H9 (cell line): Measurements from ENCODE around the gene EHMT2. TPM values are rescaled to one million over a fixed set of nuclear protein-coding genes. Genes with fewer than 3 reads are reported as not detected.

ENCODE experiments used
- DNase-seq: peaks from one replicate; pipeline ENCODE4 v3.0.0-alpha.2; 2017
- H2AFZ ChIP-seq: one replicate; pipeline ENCODE4 v1.6.1; 2013; ENCODE audit warnings: mild to moderate bottlenecking, low read length, control low read depth, moderate library complexity
- H2AK5ac ChIP-seq: 2 replicates; pipeline ENCODE4 v1.6.1; 2013; ENCODE audit warnings: low read length, control low read depth, mixed read lengths; ENCODE audit not compliant: insufficient read length
- H2BK120ac ChIP-seq: one replicate; pipeline ENCODE4 v1.6.1; 2013; ENCODE audit warnings: low read depth, mild to moderate bottlenecking, low read length, control low read depth, inconsistent platforms; ENCODE audit not compliant: poor library complexity, severe bottlenecking
- H2BK12ac ChIP-seq: 2 replicates; pipeline ENCODE4 v1.6.1; 2013; ENCODE audit warnings: low read length, control low read depth, mixed read lengths, low read depth; ENCODE audit not compliant: insufficient read length
- H2BK15ac ChIP-seq: 2 replicates; pipeline ENCODE4 v1.6.1; 2013; ENCODE audit warnings: low read depth, low read length, control low read depth
- H2BK20ac ChIP-seq: one replicate; pipeline ENCODE4 v1.6.1; 2013; ENCODE audit warnings: low read depth, mild to moderate bottlenecking, low read length, control low read depth, inconsistent platforms; ENCODE audit not compliant: poor library complexity, severe bottlenecking
- H2BK5ac ChIP-seq: 2 replicates; pipeline ENCODE4 v1.6.1; 2013; ENCODE audit warnings: low read length, control low read depth, mixed read lengths; ENCODE audit not compliant: insufficient read length
- H3K14ac ChIP-seq: 2 replicates; pipeline ENCODE4 v1.6.1; 2013; ENCODE audit warnings: low read length, control low read depth; ENCODE audit not compliant: insufficient read depth
- H3K18ac ChIP-seq: 2 replicates; pipeline ENCODE4 v1.6.1; 2013; ENCODE audit warnings: low read depth, mild to moderate bottlenecking, mixed read lengths, low read length, control low read depth; ENCODE audit not compliant: insufficient read length
- H3K23ac ChIP-seq: 2 replicates; pipeline ENCODE4 v1.6.1; 2013; ENCODE audit warnings: low read length, control low read depth, mixed read lengths, low read depth; ENCODE audit not compliant: insufficient read length
- H3K23me2 ChIP-seq: 2 replicates; pipeline ENCODE4 v1.6.1; 2013; ENCODE audit warnings: low read depth, mild to moderate bottlenecking, mixed read lengths, low read length, control low read depth; ENCODE audit not compliant: insufficient read length, poor library complexity, severe bottlenecking
- H3K27ac ChIP-seq: 2 replicates; pipeline ENCODE4 v1.5.1; 2013; ENCODE audit warnings: low read length, control low read depth, mixed read lengths, low read depth; ENCODE audit not compliant: insufficient read length
- H3K27me3 ChIP-seq: 2 replicates; pipeline ENCODE4 v1.6.1; 2013; ENCODE audit warnings: low read length, control low read depth, inconsistent platforms; ENCODE audit not compliant: insufficient read depth
- H3K4ac ChIP-seq: 2 replicates; pipeline ENCODE4 v1.6.1; 2013; ENCODE audit warnings: low read depth, mild to moderate bottlenecking, control low read depth, inconsistent platforms, low read length, moderate library complexity
- H3K4me1 ChIP-seq: 2 replicates; pipeline ENCODE4 v1.6.1; 2013; ENCODE audit warnings: low read length, control low read depth, inconsistent platforms; ENCODE audit not compliant: insufficient read depth
- H3K4me2 ChIP-seq: 2 replicates; pipeline ENCODE4 v1.6.1; 2013; ENCODE audit warnings: low read length, control low read depth, mixed read lengths; ENCODE audit not compliant: insufficient read length, insufficient read depth
- H3K56ac ChIP-seq: 2 replicates; pipeline ENCODE4 v1.6.1; 2013; ENCODE audit warnings: low read depth, mild to moderate bottlenecking, mixed read lengths, low read length, control low read depth; ENCODE audit not compliant: insufficient read length
- H3K79me1 ChIP-seq: 2 replicates; pipeline ENCODE4 v1.6.1; 2013; ENCODE audit warnings: low read depth, mild to moderate bottlenecking, moderate library complexity, low read length, control low read depth, inconsistent platforms; ENCODE audit not compliant: insufficient read depth, poor library complexity, severe bottlenecking
- H3K79me2 ChIP-seq: 2 replicates; pipeline ENCODE4 v1.6.1; 2013; ENCODE audit warnings: low read length, control low read depth, inconsistent platforms; ENCODE audit not compliant: insufficient read depth
- H3K9ac ChIP-seq: 2 replicates; pipeline ENCODE4 v1.6.1; 2013; ENCODE audit warnings: low read length, control low read depth, mixed read lengths; ENCODE audit not compliant: insufficient read length; ENCODE audit errors: extremely low read depth
- H3K9me3 ChIP-seq: one replicate; pipeline ENCODE4 v1.6.1; 2013; ENCODE audit warnings: low read depth, low read length, inconsistent platforms; ENCODE audit not compliant: control insufficient read depth
- H3T11ph ChIP-seq: one replicate; pipeline ENCODE4 v1.6.1; 2013; ENCODE audit warnings: mild to moderate bottlenecking, low read length, control low read depth, inconsistent platforms
- H4K20me1 ChIP-seq: one replicate; pipeline ENCODE4 v1.6.1; 2013; ENCODE audit not compliant: control insufficient read depth, insufficient read length, insufficient read depth
- H4K5ac ChIP-seq: 2 replicates; pipeline ENCODE4 v1.6.1; 2013; ENCODE audit warnings: low read depth, mild to moderate bottlenecking, mixed read lengths, low read length, control low read depth; ENCODE audit not compliant: insufficient read length
- H4K8ac ChIP-seq: replicated peaks from 2 replicates; pipeline ENCODE4 v1.6.1; 2013; ENCODE audit warnings: low read length, control low read depth, mixed read lengths, low read depth; ENCODE audit not compliant: insufficient read length
- H4K91ac ChIP-seq: 2 replicates; pipeline ENCODE4 v1.6.1; 2013; ENCODE audit warnings: low read depth, mild to moderate bottlenecking, moderate library complexity, mixed read lengths, low read length, control low read depth; ENCODE audit not compliant: insufficient read length
- H3K27ac Mint-ChIP-seq, 3 experiments: 2 replicates in 2 of 3; 3 replicates in 1 of 3; pipeline ENCODE4 v1.8.0; 2020 to 2021; ENCODE audit warnings: mixed read lengths in 3 of 3, mild to moderate bottlenecking in 1 of 3, moderate library complexity in 1 of 3
- H3K27me3 Mint-ChIP-seq: 2 replicates; pipeline ENCODE4 v1.8.0; 2021; ENCODE audit warnings: low read depth, mild to moderate bottlenecking, moderate library complexity, mixed read lengths
- H3K36me3 Mint-ChIP-seq, 3 experiments: 2 replicates in 2 of 3; 3 replicates in 1 of 3; pipeline ENCODE4 v1.8.0; 2020 to 2021; ENCODE audit warnings: low read depth in 3 of 3, mixed read lengths in 3 of 3; ENCODE audit not compliant: insufficient read depth in 1 of 3
- H3K4me1 Mint-ChIP-seq, 2 experiments: 2 replicates each; pipeline ENCODE4 v1.8.0; 2020; ENCODE audit warnings: mixed read lengths in 2 of 2
- H3K4me3 Mint-ChIP-seq, 2 experiments: 2 replicates in 1 of 2; 3 replicates in 1 of 2; pipeline ENCODE4 v1.8.0; 2020 to 2021; ENCODE audit warnings: mild to moderate bottlenecking in 2 of 2, mixed read lengths in 2 of 2, moderate library complexity in 1 of 2
- H3K9me3 Mint-ChIP-seq, 2 experiments: 2 replicates in 1 of 2; 3 replicates in 1 of 2; pipeline ENCODE4 v1.8.0; 2020; ENCODE audit warnings: mild to moderate bottlenecking in 2 of 2, mixed read lengths in 2 of 2, moderate library complexity in 1 of 2
- CTCF ChIP-seq: fragments of 200-600 bp; sonication (generic); conservative IDR thresholded peaks from 3 replicates; pipeline ENCODE4 v1.8.0; 2021; ENCODE audit warnings: antibody characterized with exemption, mild to moderate bottlenecking
- WGBS: extraction: QIAGEN DNeasy Blood & Tissue Kit; methylation state at CpG from one replicate; pipeline ENCODE4 v1.1.7; 2013; ENCODE audit warnings: missing lambda C conversion rate, low lambda C conversion rate, mixed read lengths; ENCODE audit not compliant: insufficient read length; ENCODE audit errors: extremely low coverage; 5-methylcytosine and 5-hydroxymethylcytosine counted together
- total RNA-seq: library from RNA; stranded (reverse); gene quantifications from 2 replicates; pipeline ENCODE4 v1.2.1, GENCODE V29; 2021

The EHMT2 gene
- total RNA-seq, 1 experiment from 2014 or later, result 124 TPM

- Histone ChIP-seq H2BK20ac (no peak overlapping the region), H3K18ac (no peak overlapping the region), H3K23me2 (no peaks in the 10 kb centered on the region), H3K27me3 (no peaks in the 10 kb centered on the region), H3K4ac (no peak overlapping the region), H2AFZ (no peak overlapping the region), H2BK5ac (no peak overlapping the region), H2BK12ac (no peak overlapping the region), H3T11ph (no peak overlapping the region), H3K4me2 (no peak overlapping the region), H3K27ac (no peak overlapping the region), H3K56ac (no peak overlapping the region), H3K14ac (no peak overlapping the region), H2BK120ac (no peak overlapping the region), H4K5ac (no peak overlapping the region), H3K23ac (no peak overlapping the region), H3K79me1 (no peaks in the 10 kb centered on the region), H3K79me2 (no peaks in the 10 kb centered on the region), H2BK15ac (no peak overlapping the region), H4K91ac (no peak overlapping the region), H3K9me3 (no peaks in the 10 kb centered on the region), H4K8ac (no peak overlapping the region), H4K20me1 (no peaks in the 10 kb centered on the region), H3K9ac (no peak overlapping the region), H2AK5ac (no peak overlapping the region), H3K4me1 (no peaks in the 10 kb centered on the region; the same call in 1 of the 2 replicates)
- Mint-ChIP-seq H3K27me3 (no peaks in the 10 kb centered on the region; the same call in none of the 2 replicates), H3K9me3 (no peaks in the 10 kb centered on the region; a peak in 1 of 5 replicates), H3K27ac (no peak overlapping the region), H3K4me3 (no peak overlapping the region), H3K4me1 (peaks cover 22 to 40% of the 10 kb centered on the region in 2 experiments), H3K36me3 (peaks cover 2 to 11% (median 11%) of the 10 kb centered on the region in 3 experiments; a peak in 6 of 7 replicates)
- DNase-seq, result no peak
- WGBS, result no CpG with 5 or more reads among the region's 3 CpGs
- no peak for TF ChIP-seq CTCF
These were observed 6.5 kb upstream of the EHMT2 start for GRCh38 chr6:31903957-31904356.
